Testis (tissue), 2 donors: ENCODE results near the gene GABRR1.

ENCODE experiments used
- CTCF ChIP-seq, 3 experiments: fragments of 450-650 bp in 2 of 3; fragments of 200-600 bp in 1 of 3; sonication (generic) in 1 of 3; IDR thresholded peaks; one replicate each; pipeline ENCODE4 v1.5.1; 2016 to 2019; ENCODE audit warnings: antibody characterized with exemption in 3 of 3, mild to moderate bottlenecking in 2 of 3, moderate library complexity in 1 of 3
- POLR2A ChIP-seq: fragments of 450-650 bp; IDR thresholded peaks from one replicate; pipeline ENCODE4 v1.6.1; 2017; ENCODE audit warnings: antibody characterized with exemption, mild to moderate bottlenecking, moderate library complexity

- no peak for TF ChIP-seq CTCF (IDR thresholded peaks at IDR 0.05)
- TF ChIP-seq POLR2A = no peak
These were observed 8.6 kb downstream of the GABRR1 start for GRCh38 chr6:89208551-89208950.
